Measurements from ENCODE around the gene NSG1. TPM values are rescaled to one million over a fixed set of nuclear protein-coding genes. Genes with fewer than 3 reads are reported as not detected.

NSG1 gene
- total RNA-seq, 1 experiment from 2014 or later = not detected

Other genes starting within 250 kb of the NSG1 start
- not detected for gene OTOP1, start 160.2 kb upstream of the NSG1 start, total RNA-seq (2021; ENCODE audit: unreplicated experiment)
- gene TMEM128, start 138.9 kb upstream of the NSG1 start, total RNA-seq (2021; ENCODE audit: unreplicated experiment) = 12.9 TPM
- 24.3 TPM for gene LYAR, start 96.9 kb upstream of the NSG1 start, total RNA-seq (2021; ENCODE audit: unreplicated experiment)
- 4.2 TPM for gene ZBTB49, start 96.9 kb upstream of the NSG1 start, total RNA-seq (2021; ENCODE audit: unreplicated experiment)
- gene STX18, start 154.9 kb downstream of the NSG1 start, total RNA-seq (2021; ENCODE audit: unreplicated experiment) = 15.0 TPM